Stomach smooth muscle (tissue), 2 donors: ENCODE results near the gene VRK1.

ENCODE experiments used
- H3K27ac ChIP-seq: one replicate; pipeline ENCODE4 v1.7.0; 2013; ENCODE audit warnings: mild to moderate bottlenecking, low read length, inconsistent platforms
- H3K27me3 ChIP-seq, 2 donors: one replicate each; pipeline ENCODE4 v1.7.0; 2013; ENCODE audit warnings: low read length in 2 of 2; ENCODE audit not compliant: insufficient read depth in 2 of 2, control insufficient read depth in 1 of 2
- H3K36me3 ChIP-seq, 2 donors: one replicate each; pipeline ENCODE4 v1.7.0; 2013; ENCODE audit warnings: low read length in 2 of 2; ENCODE audit not compliant: control insufficient read depth in 2 of 2, insufficient read depth in 2 of 2
- H3K4me1 ChIP-seq: one replicate; pipeline ENCODE4 v1.7.0; 2013; ENCODE audit warnings: low read length; ENCODE audit not compliant: control insufficient read depth, insufficient read depth
- H3K4me3 ChIP-seq, 2 donors: one replicate each; pipeline ENCODE4 v1.7.0; 2013; ENCODE audit warnings: low read length in 2 of 2
- H3K9ac ChIP-seq, 2 donors: one replicate each; pipeline ENCODE4 v1.7.0; 2013; ENCODE audit warnings: low read length in 2 of 2, mild to moderate bottlenecking in 1 of 2
- H3K9me3 ChIP-seq, 2 donors: one replicate each; pipeline ENCODE4 v1.7.0; 2013; ENCODE audit warnings: low read length in 2 of 2; ENCODE audit not compliant: control insufficient read depth in 2 of 2
- donor health status: healthy.
- donor health status: Pancreatic carcinoma.

Gene VRK1

GRCh38 chr14:96804895-96805294 is 7.7 kb downstream of the VRK1 start:
- H3K27ac ChIP-seq, result no peak overlapping the region

DNA sequence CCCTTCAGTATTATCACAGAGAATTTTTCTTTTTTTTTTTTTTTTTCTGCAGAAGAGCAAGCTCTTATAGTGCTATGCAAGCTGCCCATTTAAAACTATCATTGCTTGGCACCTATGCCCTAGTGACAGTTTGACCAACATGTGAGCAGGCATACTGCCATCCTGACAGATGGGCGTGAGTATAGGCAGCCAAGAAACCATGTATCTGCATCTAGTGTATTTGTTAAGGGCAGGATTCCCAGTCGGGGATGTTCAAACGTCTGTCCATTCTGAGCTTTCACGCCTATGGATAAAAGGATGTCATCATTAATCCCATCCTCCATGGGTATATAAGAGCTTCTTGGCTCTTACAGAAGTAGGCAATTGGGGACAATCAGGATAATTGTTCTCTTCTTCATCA is 8.8 kb downstream of the VRK1 start:
- Histone ChIP-seq H3K9ac (no peak overlapping the region), H3K36me3 (no peaks in the 10 kb centered on the region), H3K27me3 (no peaks in the 10 kb centered on the region), H3K27ac (no peak overlapping the region), H3K4me1 (no peaks in the 10 kb centered on the region), H3K4me3 (no peak overlapping the region), H3K9me3 (no peaks in the 10 kb centered on the region)

More at GRCh38 chr14:96804895-96805294, 7.7 kb downstream of the VRK1 start:
- Histone ChIP-seq H3K4me1 (no peaks in the 10 kb centered on the region), H3K9ac (no peak overlapping the region), H3K4me3 (no peak overlapping the region), H3K36me3 (no peaks in the 10 kb centered on the region), H3K9me3 (no peaks in the 10 kb centered on the region), H3K27me3 (no peaks in the 10 kb centered on the region)

GRCh38 chr14:96806836-96807235 is 9.7 kb downstream of the VRK1 start:
- Histone ChIP-seq H3K4me3 (no peak overlapping the region), H3K27me3 (no peaks in the 10 kb centered on the region), H3K4me1 (no peaks in the 10 kb centered on the region), H3K9ac (no peak overlapping the region), H3K9me3 (no peaks in the 10 kb centered on the region), H3K27ac (no peak overlapping the region), H3K36me3 (no peaks in the 10 kb centered on the region)

DNA sequence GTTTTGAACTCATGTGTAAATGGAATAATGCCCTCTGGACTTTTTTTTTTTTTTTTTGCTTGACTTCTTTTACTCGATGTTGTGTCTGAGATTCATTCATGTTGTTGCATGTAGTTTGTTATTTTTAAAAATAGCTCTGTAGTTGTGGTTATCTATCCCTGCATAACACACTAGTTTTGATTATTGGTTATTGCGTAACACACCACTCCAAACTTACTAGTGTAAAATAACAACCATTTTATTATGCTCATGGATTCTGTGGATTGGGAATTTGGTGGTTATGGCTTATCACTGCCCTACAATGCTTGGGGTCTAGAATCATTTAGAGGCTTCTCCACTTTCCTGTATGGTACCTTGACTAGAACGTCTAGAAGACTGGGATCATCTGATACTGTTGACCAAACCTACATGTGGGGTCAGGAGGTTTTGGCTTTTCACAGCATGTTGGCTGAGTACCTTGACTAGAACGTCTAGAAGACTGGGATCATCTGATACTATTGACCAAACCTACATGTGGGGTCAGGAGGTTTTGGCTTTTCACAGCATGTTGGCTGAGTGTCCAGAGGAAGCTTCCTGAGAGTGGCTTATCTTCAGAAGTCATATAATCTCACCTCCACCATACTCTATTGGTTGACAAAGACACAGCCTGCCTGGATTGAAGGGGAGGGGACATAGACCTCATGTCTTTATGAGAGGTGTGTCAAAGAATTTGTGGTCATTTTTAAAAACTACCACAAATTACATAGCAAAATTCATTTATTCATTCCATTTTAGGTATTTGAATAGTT is 11.6 kb downstream of the VRK1 start:
- H3K27ac ChIP-seq, result no peak overlapping the region
- no peaks in the 10 kb centered on the region for H3K27me3 ChIP-seq
- H3K9me3 ChIP-seq, result no peaks in the 10 kb centered on the region
- H3K4me1 ChIP-seq, result no peaks in the 10 kb centered on the region
- H3K9ac ChIP-seq, result no peak overlapping the region
- H3K36me3 ChIP-seq, result no peaks in the 10 kb centered on the region
- no peak overlapping the region for H3K4me3 ChIP-seq

- no peak overlapping the region for H3K9ac ChIP-seq
- H3K27me3 ChIP-seq, result no peaks in the 10 kb centered on the region
- no peaks in the 10 kb centered on the region for H3K36me3 ChIP-seq
- no peak overlapping the region for H3K27ac ChIP-seq
- H3K4me1 ChIP-seq, result no peaks in the 10 kb centered on the region
- H3K9me3 ChIP-seq, result no peaks in the 10 kb centered on the region
- H3K4me3 ChIP-seq, result no peak overlapping the region
Measured at GRCh38 chr14:96811265-96811664, 14.1 kb downstream of the VRK1 start.

DNA sequence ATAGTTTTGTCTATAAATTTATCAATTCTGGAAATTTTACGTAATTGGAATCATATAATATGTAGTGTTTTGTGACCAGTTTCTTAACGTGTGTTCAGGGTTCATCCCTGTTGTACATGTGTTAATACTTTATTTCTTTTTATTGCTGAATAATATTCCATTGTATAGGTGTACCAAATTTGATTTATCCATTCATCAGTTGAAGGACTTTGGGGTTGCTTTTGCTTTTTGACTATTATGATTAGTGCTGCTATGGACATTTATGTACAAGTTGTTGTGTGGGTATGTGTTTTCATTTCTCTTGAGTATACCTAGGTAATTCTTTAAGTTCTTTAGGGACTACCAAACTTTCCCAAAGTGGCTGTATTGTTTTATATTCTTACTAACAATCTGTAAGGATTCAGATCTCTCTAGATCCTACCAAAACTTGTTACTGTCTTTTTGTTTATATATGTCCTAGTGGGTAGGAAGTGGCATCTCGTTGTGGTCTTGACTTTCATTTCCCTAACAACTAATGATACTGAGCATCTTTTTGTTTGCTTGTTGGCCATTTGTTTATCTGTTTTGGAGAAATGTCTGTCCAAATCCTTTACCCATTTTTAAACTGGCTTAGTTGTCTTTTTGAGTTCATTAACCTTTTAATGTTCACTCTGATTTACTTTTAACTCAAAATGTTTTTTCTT is 14.9 kb downstream of the VRK1 start:
- H3K27ac ChIP-seq, result no peak overlapping the region
- no peak overlapping the region for H3K4me3 ChIP-seq
- H3K36me3 ChIP-seq, result no peaks in the 10 kb centered on the region
- no peak overlapping the region for H3K9ac ChIP-seq
- H3K9me3 ChIP-seq, result no peaks in the 10 kb centered on the region
- no peaks in the 10 kb centered on the region for H3K27me3 ChIP-seq
- no peaks in the 10 kb centered on the region for H3K4me1 ChIP-seq

DNA sequence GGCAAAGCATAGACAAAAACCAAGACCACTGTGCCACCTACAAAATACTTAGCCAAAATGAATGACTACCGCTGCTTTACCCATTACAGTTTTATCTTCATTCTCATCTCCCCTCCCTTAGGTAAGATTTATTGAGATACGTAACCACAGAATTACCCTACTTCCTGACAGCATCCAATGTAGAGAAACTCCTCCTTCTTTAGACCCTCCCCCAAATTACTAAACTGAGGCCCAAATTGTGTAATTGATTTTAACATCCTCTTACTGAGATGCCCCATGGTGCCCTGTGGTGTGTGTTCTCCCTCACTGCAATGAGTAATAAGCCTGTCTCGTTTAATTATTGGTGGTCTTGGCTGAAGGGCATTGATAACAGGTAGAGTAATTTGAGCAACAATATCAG is 19.1 kb downstream of the VRK1 start:
- Histone ChIP-seq H3K4me3 (no peak overlapping the region), H3K27me3 (no peaks in the 10 kb centered on the region), H3K4me1 (no peaks in the 10 kb centered on the region), H3K36me3 (no peaks in the 10 kb centered on the region), H3K27ac (no peak overlapping the region), H3K9ac (no peak overlapping the region), H3K9me3 (no peaks in the 10 kb centered on the region)

- H3K9me3 ChIP-seq, result no peaks in the 10 kb centered on the region
- no peaks in the 10 kb centered on the region for H3K36me3 ChIP-seq
- no peaks in the 10 kb centered on the region for H3K27me3 ChIP-seq
- no peaks in the 10 kb centered on the region for H3K4me1 ChIP-seq
- H3K4me3 ChIP-seq, result no peak overlapping the region
- H3K27ac ChIP-seq, result no peak overlapping the region
- H3K9ac ChIP-seq, result no peak overlapping the region
Measured at GRCh38 chr14:96817750-96818666, 20.8 kb downstream of the VRK1 start.

- Histone ChIP-seq H3K9ac (no peak overlapping the region), H3K9me3 (no peaks in the 10 kb centered on the region), H3K4me1 (no peaks in the 10 kb centered on the region), H3K27ac (no peak overlapping the region), H3K4me3 (no peak overlapping the region), H3K36me3 (no peaks in the 10 kb centered on the region), H3K27me3 (no peaks in the 10 kb centered on the region)
Measured at GRCh38 chr14:96821501-96821900, 24.3 kb downstream of the VRK1 start.

- H3K27ac ChIP-seq, result no peak overlapping the region
- no peak overlapping the region for H3K4me3 ChIP-seq
- no peaks in the 10 kb centered on the region for H3K9me3 ChIP-seq
- H3K36me3 ChIP-seq, result no peaks in the 10 kb centered on the region
- no peaks in the 10 kb centered on the region for H3K4me1 ChIP-seq
- H3K9ac ChIP-seq, result no peak overlapping the region
- H3K27me3 ChIP-seq, result no peaks in the 10 kb centered on the region
Measured at GRCh38 chr14:96823652-96824051, 26.5 kb downstream of the VRK1 start.
